ENCODE measurements around the gene SRGAP2C.
A peak's percentile ranks its signal among the peaks of the same experiment; 100 is the strongest.
"Not testable (repeated sequence)": the region's sequence is repeated elsewhere in the genome, so short reads cannot be mapped to it uniquely, and the experiment has no call there.

The SRGAP2C gene

GRCh38 chr1:121184290-121185127 is at the start of gene SRGAP2C, which contains the start of gene FAM72B:
TSS of gene SRGAP2C (plus strand) at chr1:121184975. CDS start at chr1:121187447, 2,472 bp downstream.
TSS of gene FAM72B (minus strand) at chr1:121184340. CDS start at chr1:121183489, 851 bp downstream.
- peak; percentile 79 for DNase-seq (ENCODE audit: low spot score)
- in situ Hi-C loops (cut with MboI; ENCODE audit: low sequenced_read_pairs, unreplicated experiment), result not testable (repeated sequence)

- in situ Hi-C loops (cut with MboI; ENCODE audit: low sequenced_read_pairs, unreplicated experiment), result not testable (repeated sequence)
Measured at GRCh38 chr1:121140393-121140792, 44.4 kb upstream of the SRGAP2C start.

GRCh38 chr1:121148489-121149190 is 36.1 kb upstream of the SRGAP2C start:
- in situ Hi-C loops (cut with MboI; ENCODE audit: low sequenced_read_pairs, unreplicated experiment); DNase-seq (ENCODE audit: low spot score): not testable (repeated sequence)

More at GRCh38 chr1:121140393-121140792, 44.4 kb upstream of the SRGAP2C start:
- DNase-seq (ENCODE audit: low spot score), result not testable (repeated sequence)

- in situ Hi-C loops (cut with MboI; ENCODE audit: low sequenced_read_pairs, unreplicated experiment); DNase-seq (ENCODE audit: low spot score): not testable (repeated sequence)
Measured at GRCh38 chr1:121151294-121151693, 33.5 kb upstream of the SRGAP2C start.

- in situ Hi-C loops (cut with MboI; ENCODE audit: low sequenced_read_pairs, unreplicated experiment); DNase-seq (ENCODE audit: low spot score): not testable (repeated sequence)
Measured at GRCh38 chr1:121152788-121153187, 32.0 kb upstream of the SRGAP2C start.

- in situ Hi-C loops (cut with MboI; ENCODE audit: low sequenced_read_pairs, unreplicated experiment), result not testable (repeated sequence)
Measured at GRCh38 chr1:121154811-121155210, 30.0 kb upstream of the SRGAP2C start.

GRCh38 chr1:121155671-121156358 is 29.0 kb upstream of the SRGAP2C start:
- in situ Hi-C loops (cut with MboI; ENCODE audit: low sequenced_read_pairs, unreplicated experiment); DNase-seq (ENCODE audit: low spot score): not testable (repeated sequence)

More at GRCh38 chr1:121154811-121155210, 30.0 kb upstream of the SRGAP2C start:
- not testable (repeated sequence) for DNase-seq (ENCODE audit: low spot score)

GRCh38 chr1:121156958-121157603 is 27.7 kb upstream of the SRGAP2C start:
- in situ Hi-C loops (cut with MboI; ENCODE audit: low sequenced_read_pairs, unreplicated experiment); DNase-seq (ENCODE audit: low spot score): not testable (repeated sequence)

- DNase-seq (ENCODE audit: low spot score); in situ Hi-C loops (cut with MboI; ENCODE audit: low sequenced_read_pairs, unreplicated experiment): not testable (repeated sequence)
Measured at GRCh38 chr1:121157609-121158008, 27.2 kb upstream of the SRGAP2C start.

- in situ Hi-C loops (cut with MboI; ENCODE audit: low sequenced_read_pairs, unreplicated experiment); DNase-seq (ENCODE audit: low spot score): not testable (repeated sequence)
Measured at GRCh38 chr1:121160118-121160517, 24.7 kb upstream of the SRGAP2C start.

GRCh38 chr1:121161199-121161901 is 23.4 kb upstream of the SRGAP2C start:
- DNase-seq (ENCODE audit: low spot score); in situ Hi-C loops (cut with MboI; ENCODE audit: low sequenced_read_pairs, unreplicated experiment): not testable (repeated sequence)

- DNase-seq (ENCODE audit: low spot score); in situ Hi-C loops (cut with MboI; ENCODE audit: low sequenced_read_pairs, unreplicated experiment): not testable (repeated sequence)
Measured at GRCh38 chr1:121163850-121164757, 20.7 kb upstream of the SRGAP2C start.

- in situ Hi-C loops (cut with MboI; ENCODE audit: low sequenced_read_pairs, unreplicated experiment), result not testable (repeated sequence)
Measured at GRCh38 chr1:121165296-121165695, 19.5 kb upstream of the SRGAP2C start.

GRCh38 chr1:121167225-121167738 is 17.5 kb upstream of the SRGAP2C start:
- in situ Hi-C loops (cut with MboI; ENCODE audit: low sequenced_read_pairs, unreplicated experiment); DNase-seq (ENCODE audit: low spot score): not testable (repeated sequence)

More at GRCh38 chr1:121165296-121165695, 19.5 kb upstream of the SRGAP2C start:
- not testable (repeated sequence) for DNase-seq (ENCODE audit: low spot score)

- in situ Hi-C loops (cut with MboI; ENCODE audit: low sequenced_read_pairs, unreplicated experiment), result not testable (repeated sequence)
Measured at GRCh38 chr1:121168152-121168668, 16.6 kb upstream of the SRGAP2C start.

GRCh38 chr1:121176649-121177048 is 8.1 kb upstream of the SRGAP2C start:
- in situ Hi-C loops (cut with MboI; ENCODE audit: low sequenced_read_pairs, unreplicated experiment), result not testable (repeated sequence)

More at GRCh38 chr1:121168152-121168668, 16.6 kb upstream of the SRGAP2C start:
- not testable (repeated sequence) for DNase-seq (ENCODE audit: low spot score)

More at GRCh38 chr1:121176649-121177048, 8.1 kb upstream of the SRGAP2C start:
- DNase-seq (ENCODE audit: low spot score), result not testable (repeated sequence)

All from GM13976 (cell line).